HepG2 (cell line): ENCODE results near the gene RAB20.

Source experiments
- NBN ChIP-seq: fragments of 450-650 bp; conservative IDR thresholded peaks from 2 replicates; pipeline ENCODE4 v1.6.1; 2017
- RARG ChIP-seq: sonication (generic); formaldehyde crosslinking; IDR thresholded peaks from 2 replicates; pipeline ENCODE4 v1.4.0; 2020; ENCODE audit warnings: low read depth, mild to moderate bottlenecking, missing genetic modification reagents
- TMF1 ChIP-seq: sonication (generic); formaldehyde crosslinking; IDR thresholded peaks from 2 replicates; pipeline ENCODE4 v1.8.1; 2022; ENCODE audit warnings: low read depth, missing genetic modification reagents
- ZNF317 ChIP-seq: sonication (generic); formaldehyde crosslinking; IDR thresholded peaks from 2 replicates; pipeline ENCODE4 v1.5.0; 2020; ENCODE audit warnings: mild to moderate bottlenecking, missing genetic modification reagents
- ZNF850 ChIP-seq: sonication (generic); formaldehyde crosslinking; conservative IDR thresholded peaks from 2 replicates; pipeline ENCODE4 v1.9.0; 2021; ENCODE audit warnings: mild to moderate bottlenecking, missing genetic modification reagents

- TF ChIP-seq RARG (CRISPR knock-in tag) (no peak), TMF1 (CRISPR knock-in tag) (no peak), ZNF317 (no peak), ZNF850 (CRISPR knock-in tag) (no peak), NBN (no peak)
These were observed 66.1 kb downstream of the RAB20 start for GRCh38 chr13:110495376-110495775.
